PC-9 (cell line): Measurements from ENCODE around the gene CMSS1. TPM values are rescaled to one million over a fixed set of nuclear protein-coding genes. Genes with fewer than 3 reads are reported as not detected.

Source experiments
- BruUV-seq: library from RNA; stranded (reverse); fragments of 400-500 nt; replicated peaks from 2 replicates; lab custom pipeline; 2021; lab: Mats Ljungman, UMichigan
- CTCF ChIA-PET: fragments of 300-600 bp; sonication (Branson Sonifier 250); formaldehyde crosslinking; loops from one replicate; lab custom pipeline; 2022; ENCODE audit warnings: antibody characterized with exemption; lab: Charles Lee
- POLR2A ChIA-PET: fragments of 300-600 bp; sonication (Branson Sonifier 250); formaldehyde crosslinking; loops from one replicate; lab custom pipeline; 2022; ENCODE audit warnings: antibody characterized with exemption; ENCODE audit not compliant: unreplicated experiment; lab: Charles Lee
- DNase-seq, 2 experiments: peaks; one replicate each; pipeline versions ENCODE4 v3.0.0 to v3.0.0-alpha.2; 2015 to 2022; ENCODE audit warnings: mixed read lengths in 1 of 2
- H2AFZ ChIP-seq: fragments of 200-600 bp; sonication (generic); 2 replicates; pipeline ENCODE4 v1.8.1; 2017; ENCODE audit warnings: antibody characterized with exemption
- H3F3A ChIP-seq: fragments of 200-600 bp; sonication (generic); 2 replicates; pipeline ENCODE4 v1.8.1; 2017; ENCODE audit warnings: antibody characterized with exemption, mild to moderate bottlenecking, low read depth; ENCODE audit not compliant: insufficient read depth
- H3K27ac ChIP-seq: fragments of 200-600 bp; sonication (generic); 2 replicates; pipeline ENCODE4 v1.6.1; 2016; ENCODE audit warnings: mixed run types
- H3K27me3 ChIP-seq: fragments of 200-600 bp; sonication (generic); 2 replicates; pipeline ENCODE4 v1.6.1; 2016; ENCODE audit warnings: low read depth, mixed run types; ENCODE audit not compliant: insufficient read depth
- H3K36me3 ChIP-seq: fragments of 200-600 bp; sonication (generic); 2 replicates; pipeline ENCODE4 v1.6.1; 2016; ENCODE audit warnings: low read depth, mixed run types
- H3K4me1 ChIP-seq: fragments of 200-600 bp; sonication (generic); replicated peaks from 2 replicates; pipeline ENCODE4 v1.6.1; 2016; ENCODE audit warnings: mixed run types; ENCODE audit not compliant: insufficient read depth
- H3K4me2 ChIP-seq: fragments of 200-600 bp; sonication (generic); 2 replicates; pipeline ENCODE4 v1.6.1; 2017; ENCODE audit warnings: mixed run types
- H3K4me3 ChIP-seq: fragments of 200-600 bp; sonication (generic); 2 replicates; pipeline ENCODE4 v1.6.1; 2016; ENCODE audit warnings: mixed run types
- H3K79me2 ChIP-seq: fragments of 200-600 bp; sonication (generic); 2 replicates; pipeline ENCODE4 v1.6.1; 2017; ENCODE audit warnings: low read depth, mixed run types
- H3K9me2 ChIP-seq: fragments of 200-600 bp; sonication (generic); 2 replicates; pipeline ENCODE4 v1.8.1; 2017; ENCODE audit warnings: mild to moderate bottlenecking; ENCODE audit not compliant: insufficient read depth
- H3K9me3 ChIP-seq: fragments of 200-600 bp; sonication (generic); 2 replicates; pipeline ENCODE4 v1.8.1; 2016; ENCODE audit warnings: low read depth; ENCODE audit not compliant: insufficient read depth
- H4K20me1 ChIP-seq: fragments of 200-600 bp; sonication (generic); 2 replicates; pipeline ENCODE4 v1.8.1; 2017; ENCODE audit not compliant: insufficient read depth
- CTCF ChIP-seq: fragments of 200-600 bp; sonication (generic); conservative IDR thresholded peaks from 2 replicates; pipeline ENCODE4 v1.6.1; 2017; ENCODE audit warnings: mixed run types, antibody characterized with exemption, mild to moderate bottlenecking, moderate library complexity
- EZH2 ChIP-seq: fragments of 200-600 bp; sonication (generic); IDR thresholded peaks from 2 replicates; pipeline ENCODE4 v1.8.0; 2017; ENCODE audit warnings: antibody characterized with exemption, low read depth
- intact Hi-C: fragments of 100-400 bp; cut with micrococcal nuclease; formaldehyde crosslinking; loops from one replicate; pipeline ENCODE4 v1.10.0; 2022; ENCODE audit not compliant: unreplicated experiment
- total RNA-seq: library from RNA; stranded (reverse); gene quantifications from 2 replicates; pipeline ENCODE4 v1.2.3, GENCODE V29; 2021

CMSS1 gene
- total RNA-seq, 1 experiment from 2014 or later = 98.9 TPM

DNA sequence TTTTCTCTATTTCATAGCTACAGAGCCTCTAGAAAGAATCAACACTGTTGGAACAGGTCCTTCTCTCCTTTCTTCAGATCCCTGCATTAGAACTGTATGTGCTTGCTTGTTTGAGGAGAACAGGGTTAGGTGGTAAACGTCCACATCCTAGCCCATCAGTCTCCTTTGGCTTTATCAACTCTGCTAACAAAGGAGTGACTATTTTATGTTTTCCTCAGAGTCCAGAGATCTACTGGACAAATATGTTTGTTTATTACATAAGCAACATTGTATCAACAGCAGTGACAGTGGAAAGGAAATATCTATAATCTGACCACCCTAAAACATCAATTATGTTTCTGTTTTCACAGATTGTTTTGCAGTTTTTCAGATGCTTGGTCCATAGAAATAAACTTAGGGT lies 39.6 kb downstream of the CMSS1 start:
- Histone ChIP-seq H3K9me3 (no peaks in the 10 kb centered on the region), H3K27ac (no peak overlapping the region), H3K9me2 (no peaks in the 10 kb centered on the region), H3F3A (peaks cover 13% of the 10 kb centered on the region; the same call in 1 of the 2 replicates), H2AFZ (no peak overlapping the region), H4K20me1 (no peaks in the 10 kb centered on the region), H3K79me2 (peaks cover 46% of the 10 kb centered on the region), H3K36me3 (peaks cover 12% of the 10 kb centered on the region; the same call in 1 of the 2 replicates), H3K4me3 (no peak overlapping the region), H3K4me2 (no peak overlapping the region), H3K4me1 (peaks cover 39% of the 10 kb centered on the region), H3K27me3 (no peaks in the 10 kb centered on the region)
- POLR2A ChIA-PET = interaction anchor here (0.6 kb wide), 1 partner anchor 1868 kb away, joined by 3 read pairs; no protein-coding TSS in a partner anchor
- no peak for TF ChIP-seq CTCF
- no peak for TF ChIP-seq EZH2
- intact Hi-C loops = no loop called here
- CTCF ChIA-PET = no interaction called here
- no peak for DNase-seq
- BruUV-seq = no TSS peak

DNA sequence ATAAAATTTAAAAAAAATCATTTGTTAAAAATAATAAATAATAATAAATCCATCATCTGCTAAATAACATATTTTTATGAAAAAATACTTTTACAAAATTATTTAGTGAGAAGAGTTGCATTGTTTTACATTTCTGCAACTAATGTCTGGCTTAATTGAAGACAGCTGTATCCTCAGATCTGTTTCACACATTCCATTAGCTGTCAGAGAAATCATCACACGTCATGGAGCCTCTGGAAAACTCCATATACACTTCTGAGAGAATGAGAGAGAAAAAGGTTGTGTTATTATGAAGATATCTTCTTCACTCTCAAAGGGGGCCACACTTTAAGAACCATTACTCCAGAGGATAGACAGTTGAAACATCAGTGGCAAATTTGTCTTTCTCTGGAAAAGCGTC lies 40.8 kb downstream of the CMSS1 start:
- H3K79me2 ChIP-seq = peaks cover 40% of the 10 kb centered on the region
- TF ChIP-seq CTCF = no peak
- TF ChIP-seq EZH2 = no peak
- H3K4me2 ChIP-seq = no peak overlapping the region
- no peaks in the 10 kb centered on the region for H3K27me3 ChIP-seq
- no peaks in the 10 kb centered on the region for H3K9me2 ChIP-seq
- intact Hi-C loops = no loop called here
- H4K20me1 ChIP-seq = no peaks in the 10 kb centered on the region
- H3K4me3 ChIP-seq = no peak overlapping the region
- H3K27ac ChIP-seq = no peak overlapping the region
- POLR2A ChIA-PET = no interaction called here
- no peak for DNase-seq
- peaks cover 45% of the 10 kb centered on the region for H3K4me1 ChIP-seq
- CTCF ChIA-PET = no interaction called here
- BruUV-seq = no TSS peak
- no peak overlapping the region for H2AFZ ChIP-seq
- H3K9me3 ChIP-seq = no peaks in the 10 kb centered on the region
- peaks cover 13% of the 10 kb centered on the region; the same call in 1 of the 2 replicates for H3F3A ChIP-seq
- peaks cover 17% of the 10 kb centered on the region; the same call in 1 of the 2 replicates for H3K36me3 ChIP-seq

GRCh38 chr3:99859825-99860224 lies 42.2 kb downstream of the CMSS1 start:
- Histone ChIP-seq H3K27ac (peak overlapping the region; percentile 73), H3K79me2 (peaks cover 36% of the 10 kb centered on the region), H3K9me3 (no peaks in the 10 kb centered on the region), H4K20me1 (no peaks in the 10 kb centered on the region), H3K4me1 (peaks cover 45% of the 10 kb centered on the region), H3K27me3 (no peaks in the 10 kb centered on the region), H2AFZ (no peak overlapping the region), H3K4me3 (no peak overlapping the region), H3K9me2 (no peaks in the 10 kb centered on the region), H3F3A (peaks cover 13% of the 10 kb centered on the region; the same call in 1 of the 2 replicates), H3K36me3 (peaks cover 21% of the 10 kb centered on the region; the same call in 1 of the 2 replicates), H3K4me2 (peak overlapping the region; percentile 57)
- BruUV-seq = no TSS peak
- DNase-seq = peak in 1 of 2 experiments; percentile 99
- ChIA-PET CTCF (interaction anchor here (1.0 to 1.1 kb wide), 2 partner anchors 28 to 395 kb away, joined by 5 to 6 read pairs; no protein-coding TSS in a partner anchor), POLR2A (interaction anchor here (0.6 to 1.0 kb wide), 6 partner anchors 10 to 533 kb away, joined by 3 to 7 read pairs (median 4); no protein-coding TSS in a partner anchor)
- intact Hi-C loops = loop anchor here (2.0 kb wide), 1 partner anchor 15 kb away; no protein-coding TSS in a partner anchor
- no peak for TF ChIP-seq EZH2
- TF ChIP-seq CTCF = no peak
